GM23338 (cell line): ENCODE data around the gene C2orf42. TPM values are rescaled to one million over a fixed set of nuclear protein-coding genes. Genes with fewer than 3 reads are reported as not detected.

ENCODE experiments used
- ATAC-seq: fragments of 200-7000 bp; cut with Tn5 transposase; 3 replicates; pipeline ENCODE4 v1.9.1; 2020
- DNase-seq: peaks from one replicate; pipeline ENCODE4 v3.0.0-alpha.2; 2015; ENCODE audit warnings: low spot score
- H2AFZ ChIP-seq: fragments of 200-600 bp; sonication (generic); 2 replicates; pipeline ENCODE4 v1.8.0; 2016; ENCODE audit warnings: antibody characterized with exemption, mild to moderate bottlenecking, moderate library complexity
- H3F3A ChIP-seq: fragments of 200-600 bp; sonication (generic); replicated peaks from 2 replicates; pipeline ENCODE4 v1.8.0; 2017; ENCODE audit warnings: antibody characterized with exemption, mixed run types, low read depth
- H3K27ac ChIP-seq: fragments of 200-600 bp; sonication (generic); 2 replicates; pipeline ENCODE4 v1.6.1; 2016; ENCODE audit warnings: low read depth
- H3K27me3 ChIP-seq: fragments of 200-600 bp; sonication (generic); 2 replicates; pipeline ENCODE4 v1.8.0; 2016; ENCODE audit warnings: mild to moderate bottlenecking, mixed run types, moderate library complexity; ENCODE audit not compliant: insufficient read depth
- H3K36me3 ChIP-seq: fragments of 200-600 bp; sonication (generic); 2 replicates; pipeline ENCODE4 v1.8.0; 2016; ENCODE audit warnings: mild to moderate bottlenecking; ENCODE audit not compliant: insufficient read depth
- H3K4me1 ChIP-seq: fragments of 200-600 bp; sonication (generic); 2 replicates; pipeline ENCODE4 v1.8.0; 2016; ENCODE audit warnings: mild to moderate bottlenecking, moderate library complexity; ENCODE audit not compliant: insufficient read depth
- H3K4me2 ChIP-seq: fragments of 200-600 bp; sonication (generic); 2 replicates; pipeline ENCODE4 v1.7.1; 2017; ENCODE audit warnings: mixed run types
- H3K4me3 ChIP-seq: fragments of 200-600 bp; sonication (generic); 2 replicates; pipeline ENCODE4 v1.6.1; 2016; ENCODE audit warnings: mixed run types
- H3K79me2 ChIP-seq: fragments of 200-600 bp; sonication (generic); replicated peaks from 2 replicates; pipeline ENCODE4 v1.8.0; 2017; ENCODE audit warnings: mild to moderate bottlenecking; ENCODE audit not compliant: insufficient read depth
- H3K9me2 ChIP-seq: fragments of 200-600 bp; sonication (generic); 2 replicates; pipeline ENCODE4 v1.8.0; 2017; ENCODE audit not compliant: insufficient read depth
- H4K20me1 ChIP-seq: fragments of 200-600 bp; sonication (generic); replicated peaks from 2 replicates; pipeline ENCODE4 v1.8.0; 2017; ENCODE audit warnings: mild to moderate bottlenecking; ENCODE audit not compliant: insufficient read depth
- H3K27ac Mint-ChIP-seq: 2 replicates; pipeline ENCODE4 v1.8.0; 2020; ENCODE audit warnings: inconsistent platforms, mild to moderate bottlenecking, moderate library complexity, mixed read lengths
- H3K27me3 Mint-ChIP-seq: 3 replicates; pipeline ENCODE4 v1.8.0; 2022; ENCODE audit warnings: low read depth, mild to moderate bottlenecking, moderate library complexity, mixed read lengths, inconsistent platforms; ENCODE audit not compliant: insufficient read depth, poor library complexity
- H3K36me3 Mint-ChIP-seq: 3 replicates; pipeline ENCODE4 v1.8.0; 2021; ENCODE audit warnings: low read depth, mild to moderate bottlenecking, inconsistent platforms, moderate library complexity, mixed read lengths
- H3K4me1 Mint-ChIP-seq: 3 replicates; pipeline ENCODE4 v1.8.0; 2020; ENCODE audit warnings: mild to moderate bottlenecking, inconsistent platforms, mixed read lengths
- H3K4me3 Mint-ChIP-seq: 3 replicates; pipeline ENCODE4 v1.8.0; 2021; ENCODE audit warnings: moderate library complexity, mild to moderate bottlenecking, inconsistent platforms, mixed read lengths
- H3K9me3 Mint-ChIP-seq: 3 replicates; pipeline ENCODE4 v1.8.0; 2020; ENCODE audit warnings: moderate library complexity, mild to moderate bottlenecking, inconsistent platforms, mixed read lengths
- CREB1 ChIP-seq: fragments of 250-450 bp; sonication (Bioruptor Pico); IDR thresholded peaks from 2 replicates; pipeline ENCODE4 v1.5.0; 2020; ENCODE audit warnings: low read depth, mild to moderate bottlenecking, moderate library complexity
- CTCF ChIP-seq, 2 experiments: fragments of 200-600 bp in 1 of 2; sonication (generic) in 1 of 2; conservative IDR thresholded peaks; 2 replicates each; pipeline versions ENCODE4 v1.5.1 to v1.6.1; 2016 to 2017; ENCODE audit warnings: antibody characterized with exemption in 2 of 2, low read depth in 2 of 2, mild to moderate bottlenecking in 2 of 2, moderate library complexity in 1 of 2
- ETS1 ChIP-seq: IDR thresholded peaks from 2 replicates; pipeline ENCODE4 v1.6.1; 2016; ENCODE audit warnings: antibody characterized with exemption
- EZH2 ChIP-seq: fragments of 200-600 bp; sonication (generic); IDR thresholded peaks from one replicate; pipeline ENCODE4 v1.8.0; 2017; ENCODE audit warnings: antibody characterized with exemption, mild to moderate bottlenecking, low read depth; ENCODE audit not compliant: unreplicated experiment
- EZH2phosphoT487 ChIP-seq: fragments of 200-600 bp; sonication (generic); IDR thresholded peaks from one replicate; pipeline ENCODE4 v1.8.1; 2018; ENCODE audit warnings: antibody characterized with exemption; ENCODE audit not compliant: unreplicated experiment
- JUNB ChIP-seq: IDR thresholded peaks from one replicate; pipeline ENCODE4 v1.6.1; 2016; ENCODE audit warnings: antibody characterized with exemption; ENCODE audit not compliant: unreplicated experiment
- NANOG ChIP-seq: IDR thresholded peaks from 2 replicates; pipeline ENCODE4 v1.6.1; 2016; ENCODE audit warnings: antibody characterized with exemption, borderline replicate concordance
- POLR2AphosphoS5 ChIP-seq: IDR thresholded peaks from 2 replicates; pipeline ENCODE4 v1.6.1; 2016; ENCODE audit warnings: antibody characterized with exemption, low read depth
- REST ChIP-seq: IDR thresholded peaks from one replicate; pipeline ENCODE4 v1.6.1; 2018; ENCODE audit warnings: antibody characterized with exemption; ENCODE audit not compliant: unreplicated experiment
- STAT1 ChIP-seq: IDR thresholded peaks from one replicate; pipeline ENCODE4 v1.6.1; 2016; ENCODE audit warnings: antibody characterized with exemption; ENCODE audit not compliant: unreplicated experiment
- ZNF114 ChIP-seq: fragments of 250-450 bp; sonication (Bioruptor Pico); IDR thresholded peaks from 2 replicates; pipeline ENCODE4 v1.5.0; 2020; ENCODE audit warnings: mild to moderate bottlenecking, moderate library complexity
- ZNF331 ChIP-seq: fragments of 250-450 bp; sonication (Bioruptor Pico); IDR thresholded peaks from 2 replicates; pipeline ENCODE4 v1.5.0; 2020; ENCODE audit warnings: low read depth, mild to moderate bottlenecking, moderate library complexity
- ZNF462 ChIP-seq: fragments of 250-450 bp; sonication (Bioruptor Pico); IDR thresholded peaks from 2 replicates; pipeline ENCODE4 v1.5.0; 2020; ENCODE audit warnings: mild to moderate bottlenecking, moderate library complexity
- polyA plus RNA-seq: library from polyadenylated mRNA; unstranded; fragments of >200 nt; fragmentation: Nextera tagmentation; extraction: Ambion mirVana; gene quantifications from 2 replicates; pipeline ENCODE4 v1.2.1, GENCODE V29; 2016
- total RNA-seq: library from RNA; depleted of rRNA; stranded (reverse); fragments of >200 nt; shearing (Covaris generic); gene quantifications from 2 replicates; pipeline ENCODE4 v1.2.3, GENCODE V29; 2014

Gene C2orf42
- total and polyA plus RNA-seq, 2 experiments from 2014 or later = 4.3 to 6.9 TPM

GRCh38 chr2:70240599-70240998 lies 49.8 kb upstream of the C2orf42 start:
- Histone ChIP-seq H3K27ac (peak overlapping the region; percentile 53; the same call in 1 of the 2 replicates), H3F3A (no peaks in the 10 kb centered on the region; the same call in none of the 2 replicates), H2AFZ (no peak overlapping the region), H4K20me1 (peaks cover 76% of the 10 kb centered on the region), H3K4me1 (peaks cover 41% of the 10 kb centered on the region), H3K9me2 (no peaks in the 10 kb centered on the region), H3K4me3 (no peak overlapping the region), H3K79me2 (peaks cover 100% of the 10 kb centered on the region), H3K4me2 (0 out of 2 replicates have a peak overlapping the region, but pooled peaks have one; percentile 10), H3K36me3 (peaks cover 22% of the 10 kb centered on the region; the same call in 1 of the 2 replicates), H3K27me3 (no peaks in the 10 kb centered on the region)
- TF ChIP-seq ZNF114 (no peak), EZH2 (no peak), STAT1 (no peak), EZH2phosphoT487 (no peak), REST (no peak), ZNF462 (CRISPR knock-in tag) (no peak), ETS1 (no peak), POLR2AphosphoS5 (no peak), CTCF (conservative IDR thresholded peaks at IDR 0.05; ENCODE audit: low read depth in 2 of 2) (no peak), NANOG (no peak), JUNB (no peak), CREB1 (CRISPR knock-in tag) (no peak), ZNF331 (CRISPR knock-in tag) (no peak)
- Mint-ChIP-seq H3K27me3 (peaks cover 4% of the 10 kb centered on the region), H3K9me3 (peaks cover 3% of the 10 kb centered on the region; the same call in 1 of the 3 replicates), H3K4me3 (no peak overlapping the region), H3K27ac (no peak overlapping the region), H3K36me3 (peaks cover 62% of the 10 kb centered on the region), H3K4me1 (peaks cover 28% of the 10 kb centered on the region)
- ATAC-seq (no peak), DNase-seq (no peak)
